Hematopoietic multipotent progenitor cell treated with erythropoietin and hydrocortisone succinate and interleukin-3 and kit ligand, for 6 days (in vitro differentiated cells): ENCODE measurements around the gene GPRIN3.

Experiments
- DNase-seq: peaks from one replicate; pipeline ENCODE4 v3.0.0-alpha.2; 2015

GPRIN3 gene

GRCh38 chr4:89253311-89253710 is 54.3 kb downstream of the GPRIN3 start:
- no peak for DNase-seq

DNA sequence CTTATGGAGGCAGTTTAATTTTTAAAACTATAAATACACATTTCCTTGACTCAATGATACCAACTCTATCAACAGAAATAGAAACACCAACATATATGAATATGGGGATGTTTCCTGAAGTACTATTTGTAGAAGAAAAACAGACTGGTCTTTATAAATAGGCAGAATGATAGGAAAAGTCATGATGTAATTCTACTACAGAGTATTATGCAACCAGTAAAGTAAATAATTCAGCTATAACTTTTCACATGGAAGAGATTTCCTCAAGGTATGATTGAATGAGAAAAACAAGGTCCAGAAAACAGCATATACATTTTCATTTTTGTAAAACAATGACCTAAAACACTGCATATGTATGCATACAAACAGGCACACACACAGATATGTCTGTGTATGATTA is 56.2 kb downstream of the GPRIN3 start:
- DNase-seq = no peak

- DNase-seq = no peak
Measured at GRCh38 chr4:89249716-89250361, 57.8 kb downstream of the GPRIN3 start.

DNA sequence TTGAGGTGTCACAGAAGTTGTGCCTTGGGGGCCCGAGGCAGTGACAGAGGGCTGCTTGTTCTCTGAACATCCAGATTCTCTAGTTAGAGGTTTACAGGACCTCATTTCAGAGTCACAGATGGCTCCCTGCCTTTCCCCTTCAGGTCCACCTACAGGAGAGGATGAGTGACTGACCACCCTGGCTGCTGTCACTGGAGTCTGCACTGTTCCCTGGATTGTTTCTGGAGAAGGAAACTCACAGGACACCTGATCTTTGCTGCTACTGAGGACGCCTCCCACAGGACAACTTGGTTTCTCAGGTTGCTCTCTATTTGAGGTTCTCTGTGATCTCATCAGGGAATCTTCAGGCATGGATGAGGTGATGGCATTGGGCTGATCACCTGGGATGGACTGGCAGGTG is 58.3 kb downstream of the GPRIN3 start:
- DNase-seq = no peak

DNA sequence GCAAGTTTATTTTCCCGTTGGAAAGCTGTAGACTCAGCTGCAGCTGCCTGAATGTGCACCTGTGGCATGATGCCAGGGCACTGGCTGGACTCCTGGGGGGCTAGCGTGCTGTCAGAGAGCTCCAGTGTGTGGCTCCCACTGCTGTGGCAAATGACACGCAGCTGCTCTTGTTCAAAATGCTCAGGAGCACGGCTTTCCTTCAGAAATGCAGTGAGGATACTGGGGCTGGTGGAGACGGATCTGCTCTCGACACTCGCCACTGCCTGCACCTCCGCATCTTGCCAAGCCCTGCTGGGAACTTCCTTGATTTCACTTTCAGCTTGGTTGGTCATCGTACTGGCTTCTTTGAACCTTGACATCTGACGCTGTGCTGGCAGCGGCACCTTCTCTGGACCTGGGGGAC is 58.7 kb downstream of the GPRIN3 start:
- DNase-seq = no peak

DNA sequence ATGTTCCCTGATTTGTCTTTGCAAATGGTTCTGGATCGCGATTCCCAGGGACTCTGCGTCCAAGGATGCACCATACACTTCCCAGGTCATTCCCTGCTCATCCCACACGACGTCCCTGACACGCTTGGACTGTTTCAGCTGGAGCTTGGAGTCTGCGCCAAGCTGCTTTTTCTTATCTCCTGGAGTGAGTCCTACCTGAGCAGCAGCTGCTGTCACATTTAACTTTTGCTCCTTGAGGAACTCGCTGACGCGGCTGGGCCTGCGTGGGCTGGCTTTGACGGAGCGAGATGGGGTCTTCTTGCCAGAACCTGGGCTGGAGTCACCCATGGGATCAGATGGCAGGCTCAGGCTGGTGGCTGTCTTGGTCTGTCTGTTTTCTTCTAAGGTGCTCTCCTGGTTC is 59.6 kb downstream of the GPRIN3 start:
- no peak for DNase-seq

DNA sequence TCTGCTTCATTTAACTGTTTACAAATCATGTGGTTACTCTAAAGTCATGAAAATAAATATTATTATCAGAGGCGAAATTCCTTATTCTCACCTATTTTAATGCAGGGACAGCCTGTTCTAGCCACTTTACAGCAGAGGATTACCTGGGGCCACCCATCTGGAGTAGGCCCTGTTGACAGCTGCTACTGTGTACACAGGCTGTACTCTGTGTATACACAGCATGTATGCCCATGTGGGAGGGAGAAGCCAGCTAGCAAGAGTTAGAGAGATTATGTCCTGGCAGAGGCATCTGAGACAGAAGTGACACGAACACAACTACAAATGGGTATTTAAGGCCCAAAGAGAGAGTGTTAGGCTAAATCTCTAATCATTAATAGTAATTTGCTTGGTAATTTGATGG is 62.1 kb downstream of the GPRIN3 start:
- no peak for DNase-seq

GRCh38 chr4:89243733-89244252 is 63.8 kb downstream of the GPRIN3 start:
- DNase-seq = no peak

DNA sequence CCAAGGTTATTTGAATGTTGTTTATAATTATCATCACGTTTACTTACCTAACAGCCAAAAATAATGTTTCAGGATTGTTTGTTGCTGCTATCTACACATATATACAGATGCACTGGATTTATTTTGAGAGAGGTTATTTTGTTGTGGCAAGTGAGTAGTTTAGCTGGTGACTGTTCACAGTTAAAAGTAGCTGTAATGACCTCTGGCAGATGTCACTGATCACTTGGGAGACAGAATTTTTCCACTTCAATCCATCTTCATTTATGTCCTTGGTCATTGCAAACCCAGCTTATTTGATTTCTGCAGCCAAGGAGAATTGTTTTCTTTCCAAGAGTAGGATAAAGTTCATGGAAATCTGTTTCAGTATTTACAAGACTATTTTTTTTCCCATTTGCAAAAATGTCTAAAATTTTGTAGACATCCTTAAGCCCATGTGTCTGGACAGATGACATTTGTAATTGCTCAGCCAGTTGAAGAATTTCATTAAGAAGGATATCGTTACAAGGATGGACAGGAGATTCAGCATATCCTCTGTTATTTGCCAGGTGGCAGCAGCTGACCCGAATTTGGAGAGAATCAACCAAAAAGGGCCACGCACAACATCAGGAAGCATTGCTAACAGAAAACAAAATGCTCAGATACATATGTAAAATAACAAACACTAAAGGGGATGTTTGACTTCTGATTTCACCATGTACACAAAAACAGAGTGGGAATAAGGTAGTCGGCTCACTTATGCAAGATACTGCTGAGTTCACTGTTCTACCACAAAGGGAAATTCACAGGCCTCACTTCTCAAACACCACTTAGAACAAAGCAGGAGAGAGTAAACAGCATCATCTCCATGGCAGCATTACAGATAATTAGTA is 64.5 kb downstream of the GPRIN3 start:
- peak; percentile 8 for DNase-seq

DNA sequence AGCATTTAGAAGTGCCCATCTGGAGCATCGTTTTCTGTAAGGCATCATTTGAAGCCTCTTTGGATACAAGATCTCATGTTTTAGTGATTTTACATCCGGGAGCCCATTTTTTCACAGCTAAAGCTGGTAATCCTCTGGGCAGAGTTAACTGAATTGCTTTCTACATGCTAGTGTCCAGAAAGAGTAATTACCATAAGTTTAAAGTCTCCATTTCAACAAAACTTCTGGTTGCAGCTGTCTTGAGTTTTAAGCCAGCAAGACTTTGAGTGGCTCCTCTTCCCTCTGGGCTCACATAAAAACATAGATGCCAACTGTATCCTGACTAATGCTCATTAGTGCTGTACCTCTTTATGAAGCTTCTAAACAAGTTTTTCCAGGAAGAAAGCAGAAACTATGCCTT is 65.4 kb downstream of the GPRIN3 start:
- no peak for DNase-seq

DNA sequence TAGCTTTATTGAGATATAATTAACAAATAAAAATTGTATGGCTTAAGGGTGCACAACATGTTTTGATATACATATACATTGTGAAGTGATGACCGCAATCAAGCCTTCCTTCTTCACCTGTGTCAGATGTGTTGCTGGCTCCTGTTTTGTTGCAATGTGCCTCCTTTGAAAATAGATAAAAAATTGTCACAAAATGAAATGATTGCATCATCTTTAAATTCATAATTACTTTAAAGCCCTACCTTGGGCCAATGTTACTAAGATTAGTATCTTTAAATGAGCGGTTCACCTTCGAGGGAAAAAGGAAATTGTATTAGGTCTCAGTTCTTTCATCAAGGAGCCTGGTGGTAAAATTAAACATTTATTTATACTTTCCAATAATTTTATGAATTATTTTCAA is 77.3 kb downstream of the GPRIN3 start:
- DNase-seq = no peak

GRCh38 chr4:89226665-89227574 is 80.7 kb downstream of the GPRIN3 start:
- DNase-seq = peak; percentile 91

GRCh38 chr4:89222170-89222569 is 85.4 kb downstream of the GPRIN3 start:
- no peak for DNase-seq

GRCh38 chr4:89221167-89221867 is 86.3 kb downstream of the GPRIN3 start:
- DNase-seq = no peak

GRCh38 chr4:89218587-89218986 is 89.0 kb downstream of the GPRIN3 start:
- no peak for DNase-seq

- no peak for DNase-seq
Measured at GRCh38 chr4:89217604-89218003, 90.0 kb downstream of the GPRIN3 start.

DNA sequence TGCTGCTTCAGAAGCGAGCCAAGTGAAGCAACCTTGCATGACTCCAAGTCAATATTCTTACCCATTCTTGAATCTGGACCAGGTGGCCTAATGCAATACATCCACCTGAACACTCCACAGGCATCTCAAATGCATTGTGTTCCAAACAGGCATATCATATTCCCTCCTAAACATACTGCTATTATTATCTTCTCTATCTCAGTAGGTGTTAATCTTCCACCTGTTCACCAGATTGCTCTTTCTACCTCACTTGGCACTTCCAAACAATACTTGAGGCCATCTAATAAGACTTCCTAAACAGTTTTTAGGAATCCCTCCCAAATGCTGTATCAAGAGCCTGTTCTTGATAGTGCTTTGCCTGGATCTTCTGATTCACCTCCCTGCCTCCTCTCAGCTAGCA is 90.7 kb downstream of the GPRIN3 start:
- no peak for DNase-seq

DNA sequence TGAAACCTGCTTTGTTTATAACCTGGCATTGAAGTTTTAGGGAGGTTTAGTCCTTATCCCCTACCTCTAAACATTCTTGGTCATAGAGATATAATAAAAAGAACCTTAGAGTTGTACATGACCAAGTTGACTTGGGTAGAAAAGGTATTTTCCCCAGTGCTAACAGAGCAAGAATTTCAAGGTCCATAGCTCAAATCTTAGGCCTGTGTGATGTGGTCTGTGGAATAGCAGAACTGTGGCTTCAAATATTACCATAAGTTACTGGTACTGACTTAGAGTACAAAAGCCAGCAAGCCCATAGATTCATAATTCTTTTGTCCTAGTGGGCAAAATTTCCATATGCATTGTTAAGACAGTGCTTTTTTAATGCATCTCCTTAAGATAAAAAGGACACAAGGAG is 91.2 kb downstream of the GPRIN3 start:
- no peak for DNase-seq

- no peak for DNase-seq
Measured at GRCh38 chr4:89215736-89216135, 91.9 kb downstream of the GPRIN3 start.

- no peak for DNase-seq
Measured at GRCh38 chr4:89214308-89214707, 93.3 kb downstream of the GPRIN3 start.

GRCh38 chr4:89213382-89213701 is 94.3 kb downstream of the GPRIN3 start:
- no peak for DNase-seq

DNA sequence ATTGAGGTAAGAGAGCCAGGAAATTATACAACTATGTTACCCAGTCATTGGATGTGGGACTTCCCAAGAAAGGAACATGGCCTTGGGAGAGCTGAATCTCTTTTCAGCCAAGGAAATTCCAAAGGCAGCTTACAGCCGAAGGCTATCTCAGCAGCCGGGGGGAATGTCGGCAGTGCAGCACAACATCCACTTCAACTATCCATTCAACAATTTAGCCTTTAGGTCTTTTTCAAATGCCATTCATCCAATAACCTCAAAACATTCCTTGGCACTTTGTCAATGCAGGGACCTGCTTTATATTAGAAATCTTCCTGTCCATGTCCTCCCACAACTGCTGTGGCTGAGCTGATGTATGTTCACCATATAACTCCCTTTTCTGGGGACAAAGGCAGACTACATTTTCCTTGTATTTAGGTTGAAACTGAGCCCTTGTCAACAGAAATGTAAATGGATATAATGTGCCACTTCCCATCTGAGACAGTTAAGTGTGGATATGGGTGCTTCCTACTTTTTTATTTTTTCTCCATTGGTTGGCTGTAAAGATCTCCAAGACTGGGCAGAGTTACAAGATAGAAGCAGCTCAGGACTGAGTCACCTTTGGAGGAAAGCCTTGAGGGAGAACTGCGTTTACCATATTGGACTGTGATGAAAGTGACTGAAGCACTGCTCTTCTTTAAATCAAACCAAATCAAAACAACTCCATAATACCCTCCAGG is 94.8 kb downstream of the GPRIN3 start:
- no peak for DNase-seq
